Eye (tissue), 1 donor: Measurements from ENCODE around the gene CBLN1.
"Not testable (repeated sequence)": the region's sequence is repeated elsewhere in the genome, so short reads cannot be mapped to it uniquely, and the experiment has no call there.

Experiments used
- DNase-seq: peaks from one replicate; pipeline ENCODE4 v3.0.0-alpha.2; 2015

CBLN1 gene

GRCh38 chr16:49277386-49277742 is 4.3 kb downstream of the CBLN1 start:
- no peak for DNase-seq

GRCh38 chr16:49276646-49277385 is 4.8 kb downstream of the CBLN1 start:
- no peak for DNase-seq

DNA sequence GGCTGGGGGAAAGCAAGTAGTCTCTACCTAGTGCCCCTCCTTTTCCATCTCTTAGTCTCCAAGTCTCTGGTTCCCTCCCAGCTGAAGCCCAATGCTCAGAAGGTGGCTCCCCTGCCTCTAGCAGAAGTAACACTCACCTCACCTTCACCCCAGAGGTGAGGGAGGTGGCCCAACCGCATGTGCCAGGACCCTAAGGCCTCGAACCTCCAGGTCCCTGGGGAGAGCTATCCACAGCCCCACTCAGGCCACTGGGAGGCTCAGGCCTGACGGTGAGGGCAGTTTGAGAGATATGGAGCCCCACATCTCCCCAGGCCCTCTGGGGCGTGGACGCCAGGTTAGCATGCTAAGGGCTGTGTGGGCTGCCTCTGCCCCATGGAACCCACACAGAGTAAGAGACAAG is 5.8 kb downstream of the CBLN1 start:
- DNase-seq: no peak

DNA sequence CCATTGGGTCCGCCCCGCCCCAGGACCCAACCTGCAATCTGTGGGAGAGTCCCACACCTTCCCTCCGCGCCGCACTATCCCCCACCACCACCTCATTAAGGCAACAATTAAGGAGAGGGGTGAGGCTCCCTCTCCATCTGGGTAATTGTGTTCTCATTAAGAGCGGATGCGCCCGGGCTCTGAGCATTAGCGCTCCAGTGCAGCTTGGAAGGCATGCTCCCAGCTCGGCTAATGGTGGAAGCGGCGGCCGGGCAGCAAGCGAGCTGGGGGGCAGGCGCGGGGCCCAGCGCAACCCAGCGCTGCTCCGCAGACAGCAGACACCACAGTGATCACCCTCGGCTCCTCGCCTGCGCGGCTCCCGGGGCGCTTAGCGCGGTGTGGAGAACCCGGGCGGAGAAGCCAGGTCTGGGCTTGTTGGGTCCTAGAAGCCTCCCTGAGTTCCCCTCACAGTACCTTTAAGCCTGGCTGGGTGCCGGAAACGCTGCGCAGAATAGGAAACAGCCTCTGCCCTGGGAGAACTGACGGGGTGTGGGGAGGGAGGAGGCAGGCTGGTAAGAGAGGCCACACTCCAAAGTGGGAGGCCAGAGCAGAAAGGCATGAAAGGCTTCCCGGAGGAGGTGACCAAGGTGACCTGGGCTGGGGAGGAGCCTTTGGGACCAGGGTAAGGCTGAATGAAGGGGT is 6.4 kb downstream of the CBLN1 start:
- DNase-seq: peak; percentile 63

DNA sequence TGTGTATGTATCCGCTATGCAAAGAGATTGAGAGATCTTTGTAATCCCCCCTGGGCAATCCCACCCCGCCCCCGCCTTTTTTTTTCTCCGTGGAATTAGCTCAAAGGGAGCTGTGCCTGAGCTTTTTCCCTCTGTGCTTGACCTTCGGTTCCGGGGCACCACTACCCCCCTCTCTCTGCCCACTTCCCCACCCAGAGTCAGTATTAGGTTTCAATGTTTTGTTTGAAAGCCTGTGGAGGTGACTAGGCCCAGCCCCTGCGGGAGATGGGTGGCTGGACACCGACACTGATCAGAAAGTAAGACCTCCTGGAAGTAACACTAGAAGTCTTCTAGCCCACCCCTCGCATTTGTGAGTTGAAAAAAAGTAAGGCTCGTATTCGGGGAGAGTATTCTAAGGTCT is 7.0 kb downstream of the CBLN1 start:
- no peak for DNase-seq

GRCh38 chr16:49273771-49274170 is 7.9 kb downstream of the CBLN1 start:
- DNase-seq: no peak

GRCh38 chr16:49271363-49271762 is 10.3 kb downstream of the CBLN1 start:
- no peak for DNase-seq

- DNase-seq: no peak
Measured at GRCh38 chr16:49269201-49269600, 12.4 kb downstream of the CBLN1 start.

- no peak for DNase-seq
Measured at GRCh38 chr16:49268667-49269066, 13.0 kb downstream of the CBLN1 start.

GRCh38 chr16:49262501-49262900 is 19.1 kb downstream of the CBLN1 start:
- DNase-seq: no peak

GRCh38 chr16:49261930-49262329 is 19.7 kb downstream of the CBLN1 start:
- no peak for DNase-seq

GRCh38 chr16:49260956-49261530 is 20.6 kb downstream of the CBLN1 start:
- no peak for DNase-seq

- DNase-seq: no peak
Measured at GRCh38 chr16:49260253-49260652, 21.4 kb downstream of the CBLN1 start.

GRCh38 chr16:49259330-49259729 is 22.3 kb downstream of the CBLN1 start:
- DNase-seq: no peak

- no peak for DNase-seq
Measured at GRCh38 chr16:49250689-49251088, 30.9 kb downstream of the CBLN1 start.

- DNase-seq: no peak
Measured at GRCh38 chr16:49248227-49248626, 33.4 kb downstream of the CBLN1 start.

DNA sequence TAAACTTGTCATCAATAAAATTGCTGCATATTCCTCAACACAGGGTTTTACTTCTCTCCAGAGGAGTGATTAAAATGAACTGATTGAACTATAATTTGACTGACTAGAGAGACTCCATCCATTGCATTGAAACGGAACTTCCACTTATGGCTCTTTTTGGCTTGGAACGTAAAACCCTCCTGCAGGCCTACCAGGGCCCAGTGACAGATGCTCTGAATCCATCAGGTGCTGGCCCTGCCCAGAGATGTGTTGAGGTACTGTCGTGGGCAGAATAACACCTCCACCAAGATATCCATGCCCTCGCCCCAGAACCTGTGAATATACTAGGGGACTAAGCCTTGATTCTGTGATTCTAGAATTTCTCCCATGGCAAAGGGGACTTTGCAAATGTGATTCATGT is 45.4 kb downstream of the CBLN1 start:
- DNase-seq: no peak

GRCh38 chr16:49228335-49228734 is 53.3 kb downstream of the CBLN1 start:
- not testable (repeated sequence) for DNase-seq
